Measurements from ENCODE around the gene MPHOSPH8.

The MPHOSPH8 gene

GRCh38 chr13:19633479-19634255 lies at the start of gene MPHOSPH8:
Gene MPHOSPH8, plus strand, starts transcription at chr13:19633659. Its CDS starts 90 bp downstream, at chr13:19633749.
- DNase-seq (ENCODE audit: low spot score): peak; percentile 96
- TF ChIP-seq, protein P1, sequence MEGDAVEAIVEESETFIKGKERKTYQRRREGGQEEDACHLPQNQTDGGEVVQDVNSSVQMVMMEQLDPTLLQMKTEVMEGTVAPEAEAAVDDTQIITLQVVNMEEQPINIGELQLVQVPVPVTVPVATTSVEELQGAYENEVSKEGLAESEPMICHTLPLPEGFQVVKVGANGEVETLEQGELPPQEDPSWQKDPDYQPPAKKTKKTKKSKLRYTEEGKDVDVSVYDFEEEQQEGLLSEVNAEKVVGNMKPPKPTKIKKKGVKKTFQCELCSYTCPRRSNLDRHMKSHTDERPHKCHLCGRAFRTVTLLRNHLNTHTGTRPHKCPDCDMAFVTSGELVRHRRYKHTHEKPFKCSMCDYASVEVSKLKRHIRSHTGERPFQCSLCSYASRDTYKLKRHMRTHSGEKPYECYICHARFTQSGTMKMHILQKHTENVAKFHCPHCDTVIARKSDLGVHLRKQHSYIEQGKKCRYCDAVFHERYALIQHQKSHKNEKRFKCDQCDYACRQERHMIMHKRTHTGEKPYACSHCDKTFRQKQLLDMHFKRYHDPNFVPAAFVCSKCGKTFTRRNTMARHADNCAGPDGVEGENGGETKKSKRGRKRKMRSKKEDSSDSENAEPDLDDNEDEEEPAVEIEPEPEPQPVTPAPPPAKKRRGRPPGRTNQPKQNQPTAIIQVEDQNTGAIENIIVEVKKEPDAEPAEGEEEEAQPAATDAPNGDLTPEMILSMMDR (IDR thresholded peaks at IDR 0.05): no peak
- Histone ChIP-seq H3K27ac (peak within 1 kb of the TSS; percentile 93 to 95), H3K4me3 (peak within 1 kb of the TSS; percentile 89)

DNA sequence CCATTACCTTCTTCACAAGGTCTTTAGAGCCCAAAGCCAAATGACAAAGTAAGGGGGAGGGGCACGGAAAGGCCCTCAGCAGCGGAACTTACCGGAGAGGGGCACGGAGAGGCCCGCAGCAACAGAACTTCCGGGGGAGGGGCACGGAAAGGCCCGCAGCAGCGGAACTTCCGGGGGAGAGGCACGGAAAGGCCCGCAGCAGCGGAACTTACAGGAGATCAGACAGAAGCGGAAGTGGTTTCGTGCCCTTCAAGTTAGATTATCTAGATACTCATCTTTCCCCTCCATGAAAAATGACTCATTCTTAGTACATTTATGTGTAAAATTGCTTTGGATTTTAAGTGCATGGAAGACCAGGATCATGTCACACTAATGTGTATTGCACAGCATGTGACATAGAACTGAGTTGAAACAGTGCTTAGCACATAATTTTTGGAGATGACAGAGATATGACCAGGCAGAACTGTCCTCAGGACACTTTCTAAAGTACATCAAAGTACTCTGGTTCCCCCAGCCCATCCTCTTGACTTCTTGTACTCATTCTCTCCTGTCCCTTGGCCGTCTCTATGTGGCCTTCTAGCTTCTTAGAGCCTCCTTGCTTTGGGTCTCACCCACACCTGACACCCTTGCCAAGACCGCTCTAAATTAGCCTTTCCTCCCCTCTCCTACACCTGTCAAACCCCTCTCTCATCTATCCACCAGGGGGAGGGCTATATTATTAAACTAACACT lies 46.4 kb upstream of the MPHOSPH8 start:
- Histone ChIP-seq H3K27ac (no peak overlapping the region), H3K4me3 (peak overlapping the region; percentile 36)
- TF ChIP-seq, protein P1 (IDR thresholded peaks at IDR 0.05): no peak
- DNase-seq (ENCODE audit: low spot score): no peak

DNA sequence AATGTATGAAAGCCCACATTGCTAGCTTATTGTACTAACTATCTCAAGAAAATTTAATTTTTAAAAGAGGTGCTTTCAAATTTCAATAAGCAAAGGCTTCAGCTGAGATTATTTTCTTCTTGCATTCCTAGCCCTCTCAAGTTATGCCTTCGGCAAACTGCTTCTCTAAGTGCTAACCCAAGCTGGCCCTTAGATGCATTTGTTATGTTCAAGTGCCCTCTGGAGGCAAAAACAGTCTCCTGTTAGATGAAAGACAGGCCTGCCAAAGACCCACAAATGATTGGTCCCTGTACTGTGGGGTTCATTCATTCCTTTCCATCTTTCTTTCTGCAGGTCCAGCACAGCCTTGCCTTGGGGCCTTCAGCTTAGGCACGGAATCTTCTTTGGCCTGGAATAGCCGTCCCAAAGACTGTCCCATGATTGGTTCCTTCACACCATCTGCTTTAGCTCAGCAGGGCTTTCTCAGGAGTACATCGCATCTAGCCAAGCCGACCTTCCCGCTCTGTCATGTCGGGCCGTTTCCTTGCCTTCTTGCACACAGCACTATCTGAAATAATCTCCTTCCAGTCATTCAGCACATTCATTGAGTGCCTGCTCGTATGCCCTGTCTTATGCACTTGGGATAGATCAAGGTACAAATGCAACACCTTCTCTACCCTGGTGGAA lies 45.7 kb upstream of the MPHOSPH8 start:
- Histone ChIP-seq H3K27ac (no peak overlapping the region), H3K4me3 (no peak overlapping the region)
- no peak for DNase-seq (ENCODE audit: low spot score)
- TF ChIP-seq, protein P1 (IDR thresholded peaks at IDR 0.05): no peak

GRCh38 chr13:19589312-19589711 lies 44.1 kb upstream of the MPHOSPH8 start:
- TF ChIP-seq, protein P1 (IDR thresholded peaks at IDR 0.05): no peak
- Histone ChIP-seq H3K27ac (no peak overlapping the region), H3K4me3 (no peak overlapping the region)
- DNase-seq (ENCODE audit: low spot score): no peak

DNA sequence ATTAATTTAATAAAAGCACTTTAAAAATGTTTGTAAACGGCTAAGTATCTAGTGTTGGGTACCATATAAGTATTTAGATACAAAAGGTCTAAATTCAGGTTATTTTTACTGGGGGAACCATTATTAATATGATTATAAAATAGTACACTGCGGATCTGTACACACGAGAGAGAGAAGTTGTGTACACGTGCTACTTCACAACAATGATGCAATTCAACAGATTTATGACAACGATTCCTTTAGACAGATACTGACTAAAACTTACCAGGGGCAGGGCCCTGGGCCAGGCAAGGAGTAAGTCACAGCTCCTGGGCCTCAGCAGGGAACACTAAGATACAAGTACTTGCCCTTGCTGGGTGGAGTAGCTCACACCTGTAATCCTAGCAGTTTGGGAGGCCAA lies 43.0 kb upstream of the MPHOSPH8 start:
- Histone ChIP-seq H3K27ac (no peak overlapping the region), H3K4me3 (no peak overlapping the region)
- DNase-seq (ENCODE audit: low spot score): no peak
- TF ChIP-seq, protein P1 (IDR thresholded peaks at IDR 0.05): no peak

GRCh38 chr13:19591864-19592263 lies 41.6 kb upstream of the MPHOSPH8 start:
- no peak overlapping the region for H3K27ac ChIP-seq

More at GRCh38 chr13:19591864-19592263, 41.6 kb upstream of the MPHOSPH8 start:
- no peak overlapping the region for H3K4me3 ChIP-seq
- TF ChIP-seq, protein P1 (IDR thresholded peaks at IDR 0.05): no peak
- DNase-seq (ENCODE audit: low spot score): no peak

All from coronary artery (tissue), 2 donors.